ENCODE data around the gene TXLNG.

TXLNG gene

GRCh38 chrX:16868920-16869319 lies 82.7 kb downstream of the TXLNG start:
- peak overlapping the region; percentile 78 for H3K4me3 ChIP-seq (ENCODE audit: low read depth, low read length)
- TF ChIP-seq CTCF (IDR thresholded peaks at IDR 0.05; ENCODE audit: low read depth, low read length), result no peak

GRCh38 chrX:16869393-16870094 lies 83.3 kb downstream of the TXLNG start:
- no peak for TF ChIP-seq CTCF (IDR thresholded peaks at IDR 0.05; ENCODE audit: low read depth, low read length)
- H3K4me3 ChIP-seq (ENCODE audit: low read depth, low read length), result peak overlapping the region; percentile 78

DNA sequence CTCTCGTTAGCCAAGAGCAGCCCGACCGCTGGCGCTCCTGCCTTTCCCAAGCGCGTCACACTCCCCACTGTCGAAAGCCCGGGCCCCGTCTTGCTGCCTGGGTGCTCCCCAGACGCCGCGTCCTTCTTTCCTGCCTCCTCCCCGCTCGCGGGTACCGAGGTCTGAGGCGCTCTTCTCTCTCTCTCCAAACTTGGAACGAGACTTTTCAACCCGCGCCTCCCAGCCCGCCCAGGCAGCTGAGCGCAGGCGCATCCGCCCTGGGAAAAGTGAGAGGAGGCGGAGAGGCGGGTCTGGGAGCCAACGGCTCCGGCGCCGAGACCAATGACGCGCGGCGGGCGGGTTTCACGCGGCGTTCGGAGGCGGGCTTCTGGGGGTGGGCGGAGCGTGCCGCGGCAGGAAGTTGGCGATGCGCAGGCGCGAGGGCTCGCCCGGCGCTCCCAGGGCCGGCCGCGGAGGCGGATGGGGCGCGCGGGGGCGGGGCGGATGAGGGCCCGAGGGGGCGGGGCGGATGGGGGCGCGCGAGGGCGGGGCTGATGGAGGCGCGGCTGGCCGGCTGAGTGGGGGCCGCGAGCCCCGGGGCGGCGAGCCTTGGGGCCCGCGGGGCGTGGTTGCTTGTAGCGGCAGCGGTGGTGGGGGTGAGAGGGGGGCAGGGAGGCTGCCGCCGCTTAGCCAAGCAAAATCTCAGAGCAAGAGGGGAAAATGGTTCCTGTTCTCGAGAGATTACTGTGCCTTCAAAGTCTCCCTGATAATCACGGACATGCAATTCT lies 84.0 kb downstream of the TXLNG start, which contains the start of gene RBBP7:
Gene RBBP7, minus strand, starts transcription at position 268 of the 767 bp plus-strand sequence. CDS start 309 bp downstream, outside the sequence.
- peak within 1 kb of the TSS; percentile 78 for H3K4me3 ChIP-seq (ENCODE audit: low read depth, low read length)
- no peak for TF ChIP-seq CTCF (IDR thresholded peaks at IDR 0.05; ENCODE audit: low read depth, low read length)

DNA sequence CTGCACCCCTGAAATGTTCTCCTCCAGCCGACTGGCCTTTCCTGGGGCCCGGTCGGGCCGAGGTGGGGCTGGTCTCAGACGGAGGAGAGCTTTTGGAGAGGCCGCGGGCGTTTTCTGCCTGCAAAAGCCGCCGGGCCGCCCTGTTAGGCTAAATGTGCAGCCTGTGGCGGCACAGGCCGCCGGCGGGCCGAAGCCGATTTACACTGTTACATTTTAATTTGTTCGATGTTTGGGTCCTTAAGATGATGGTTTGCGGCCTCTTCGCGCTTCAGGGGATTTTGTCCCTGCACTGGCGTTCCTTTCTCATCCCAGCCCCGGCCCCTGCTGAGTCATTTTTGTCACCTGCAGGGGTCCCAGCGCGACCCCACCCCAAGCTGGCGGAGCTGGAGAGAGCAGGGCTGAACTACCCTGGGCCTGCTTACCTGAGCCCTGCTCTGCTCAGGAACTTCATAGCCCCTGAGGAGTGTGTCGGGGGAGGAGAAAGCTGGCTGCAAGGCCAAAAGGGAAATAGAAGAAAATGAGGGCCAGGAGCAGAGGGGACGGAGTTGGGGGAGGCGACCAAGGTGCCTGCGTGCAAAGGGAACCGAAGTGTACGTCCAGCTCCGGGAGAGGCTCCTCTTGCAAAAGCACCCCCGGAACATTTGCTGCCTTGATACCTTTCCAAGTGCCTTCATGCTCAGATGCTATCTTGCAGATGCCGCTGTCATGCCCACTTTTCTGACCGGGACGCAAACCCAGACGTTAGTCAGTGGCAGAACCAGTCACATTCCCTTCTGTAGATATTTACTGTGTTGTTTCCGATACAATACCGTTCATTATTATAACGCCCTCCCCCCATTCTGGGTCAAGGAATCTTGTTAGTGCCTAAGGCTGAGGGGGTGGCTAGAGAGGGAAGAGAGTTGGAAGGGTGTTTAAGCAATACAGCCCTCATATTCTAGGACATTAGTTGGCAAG lies 84.9 kb downstream of the TXLNG start:
- no peak for TF ChIP-seq CTCF (IDR thresholded peaks at IDR 0.05; ENCODE audit: low read depth, low read length)
- H3K4me3 ChIP-seq (ENCODE audit: low read depth, low read length), result peak overlapping the region; percentile 59

DNA sequence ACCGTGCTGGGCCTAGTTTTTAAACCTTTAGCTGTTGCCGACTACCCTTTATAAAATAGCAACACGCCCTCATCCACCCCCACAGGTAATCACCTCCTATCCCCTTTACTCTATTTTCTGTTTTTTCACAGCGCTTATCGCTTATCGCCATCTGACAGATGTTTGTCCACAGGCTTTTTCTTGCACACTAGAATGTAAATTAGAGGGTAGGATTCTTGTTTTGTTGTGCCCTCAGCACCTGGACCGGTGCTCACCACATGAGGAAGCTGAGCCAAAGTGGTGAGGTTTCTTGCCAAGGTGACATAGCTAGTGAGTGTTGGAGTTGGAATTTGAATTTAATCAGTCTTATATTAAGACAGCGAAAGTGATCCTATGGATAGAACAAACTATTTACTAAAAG lies 86.8 kb downstream of the TXLNG start:
- no peak for TF ChIP-seq CTCF (IDR thresholded peaks at IDR 0.05; ENCODE audit: low read depth, low read length)
- no peak overlapping the region for H3K4me3 ChIP-seq (ENCODE audit: low read depth, low read length)

GRCh38 chrX:16874458-16875095 lies 88.3 kb downstream of the TXLNG start:
- H3K4me3 ChIP-seq (ENCODE audit: low read depth, low read length), result no peak overlapping the region
- no peak for TF ChIP-seq CTCF (IDR thresholded peaks at IDR 0.05; ENCODE audit: low read depth, low read length)

Measured in WI38 (cell line).